ENCODE measurements around the gene DUSP1.

DNA sequence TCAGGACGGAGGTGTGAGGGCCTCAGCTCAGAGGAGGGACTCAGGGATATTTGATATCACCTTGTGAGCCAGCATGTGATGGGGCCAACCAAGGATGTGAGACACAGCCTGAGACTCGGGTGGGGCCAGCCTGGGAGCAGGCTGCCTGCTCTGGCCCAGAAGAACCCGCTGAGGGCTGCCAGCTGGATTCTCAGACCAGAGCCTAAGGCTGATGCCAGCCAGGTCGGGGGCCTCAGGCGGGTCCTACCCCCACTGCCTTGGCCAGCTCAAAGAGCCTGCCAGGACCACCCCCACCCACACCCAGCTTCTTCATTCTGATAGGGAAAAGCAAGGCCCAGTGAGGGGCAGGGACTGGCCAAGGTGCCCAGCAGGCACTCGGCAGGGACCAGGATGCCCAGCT, 20.3 kb upstream of the DUSP1 start:
- TF ChIP-seq, protein P1, sequence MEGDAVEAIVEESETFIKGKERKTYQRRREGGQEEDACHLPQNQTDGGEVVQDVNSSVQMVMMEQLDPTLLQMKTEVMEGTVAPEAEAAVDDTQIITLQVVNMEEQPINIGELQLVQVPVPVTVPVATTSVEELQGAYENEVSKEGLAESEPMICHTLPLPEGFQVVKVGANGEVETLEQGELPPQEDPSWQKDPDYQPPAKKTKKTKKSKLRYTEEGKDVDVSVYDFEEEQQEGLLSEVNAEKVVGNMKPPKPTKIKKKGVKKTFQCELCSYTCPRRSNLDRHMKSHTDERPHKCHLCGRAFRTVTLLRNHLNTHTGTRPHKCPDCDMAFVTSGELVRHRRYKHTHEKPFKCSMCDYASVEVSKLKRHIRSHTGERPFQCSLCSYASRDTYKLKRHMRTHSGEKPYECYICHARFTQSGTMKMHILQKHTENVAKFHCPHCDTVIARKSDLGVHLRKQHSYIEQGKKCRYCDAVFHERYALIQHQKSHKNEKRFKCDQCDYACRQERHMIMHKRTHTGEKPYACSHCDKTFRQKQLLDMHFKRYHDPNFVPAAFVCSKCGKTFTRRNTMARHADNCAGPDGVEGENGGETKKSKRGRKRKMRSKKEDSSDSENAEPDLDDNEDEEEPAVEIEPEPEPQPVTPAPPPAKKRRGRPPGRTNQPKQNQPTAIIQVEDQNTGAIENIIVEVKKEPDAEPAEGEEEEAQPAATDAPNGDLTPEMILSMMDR (conservative IDR thresholded peaks at IDR 0.05; ENCODE audit: low read length) = no peak
- TF ChIP-seq EZH2phosphoT487 (IDR thresholded peaks at IDR 0.05; ENCODE audit: borderline replicate concordance, low read depth, low read length) = no peak
